Heart left ventricle (tissue), 16 donors: ENCODE results near the gene VSIG2. TPM values are rescaled to one million over a fixed set of nuclear protein-coding genes. Genes with fewer than 3 reads are reported as not detected.

ENCODE experiments used
- ATAC-seq, 4 donors: fragments of 200-7000 bp; cut with Tn5 transposase; one replicate each; pipeline ENCODE4 v1.9.1; 2020 to 2022; ENCODE audit warnings: moderate library complexity in 4 of 4, mild to moderate bottlenecking in 3 of 4, moderate number of reproducible peaks in 1 of 4
- DNase-seq, 5 donors: peaks; one replicate each; pipeline ENCODE4 v3.0.0-alpha.2; 2020
- H3K27ac ChIP-seq, 12 donors: fragments of 200-600 bp; sonication (generic) in 4 of 12; one replicate each; pipeline versions ENCODE4 v1.5.0 to v1.8.0; 2016 to 2022; ENCODE audit warnings: mild to moderate bottlenecking in 2 of 12
- H3K27me3 ChIP-seq, 9 donors: fragments of 200-600 bp; sonication (generic) in 2 of 9; one replicate each; pipeline versions ENCODE4 v1.5.1 to v1.8.0; 2016 to 2022; ENCODE audit warnings: mild to moderate bottlenecking in 3 of 9
- H3K36me3 ChIP-seq, 9 donors: fragments of 200-600 bp; sonication (generic) in 2 of 9; one replicate each; pipeline versions ENCODE4 v1.5.0 to v1.8.0; 2018 to 2022; ENCODE audit warnings: mild to moderate bottlenecking in 2 of 9
- H3K4me1 ChIP-seq, 12 donors: fragments of 200-600 bp; sonication (generic) in 4 of 12; one replicate each; pipeline versions ENCODE4 v1.5.0 to v1.8.0; 2016 to 2022; ENCODE audit warnings: mild to moderate bottlenecking in 3 of 12
- H3K4me3 ChIP-seq, 12 donors: fragments of 200-600 bp; sonication (generic) in 4 of 12; one replicate each; pipeline versions ENCODE4 v1.5.0 to v1.8.0; 2017 to 2022; ENCODE audit warnings: mild to moderate bottlenecking in 9 of 12, moderate library complexity in 4 of 12
- H3K9me3 ChIP-seq, 12 donors: fragments of 200-600 bp; sonication (generic) in 4 of 12; one replicate each; pipeline versions ENCODE4 v1.5.0 to v1.8.0; 2016 to 2022; ENCODE audit warnings: mild to moderate bottlenecking in 1 of 12
- POLR2A ChIP-seq, 2 donors: fragments of 450-650 bp; IDR thresholded peaks; one replicate each; pipeline ENCODE4 v1.6.1; 2017; ENCODE audit warnings: antibody characterized with exemption in 2 of 2, mild to moderate bottlenecking in 2 of 2, moderate library complexity in 2 of 2
- WGBS, 4 donors: extraction: QIAGEN DNeasy Blood & Tissue Kit in 2 of 4; methylation state at CpG; one replicate each; pipeline versions ENCODE4 v1.1.5 to v1.1.7; 2013 to 2018; 5-methylcytosine and 5-hydroxymethylcytosine counted together
- intact Hi-C, 10 donors: fragments of 100-400 bp; cut with DNase I; formaldehyde crosslinking; loops; one replicate each; pipeline versions ENCODE4 v1.11.1 to v1.14.2; 2022
- polyA plus RNA-seq, 2 donors: library from polyadenylated mRNA; stranded (reverse); fragments of 200-250 nt; gene quantifications; one replicate each; pipeline ENCODE4 v1.2.3, GENCODE V29; 2013
- total RNA-seq, 9 donors: library from RNA; depleted of rRNA in 2 of 9; stranded (reverse); fragments of >200 nt in 2 of 9; fragmentation: NEBNext Ultra II Directional in 3 of 9; extraction: Animal tissue kit (Norgen Biotek cat#: 25700) in 3 of 9; gene quantifications; one replicate each; pipeline versions ENCODE4 v1.1.0 to v1.2.4, GENCODE V29; 2016 to 2023
- TF ChIP-seq, protein P1 (sequence below), 12 donors: fragments of 200-600 bp; sonication (generic) in 4 of 12; IDR thresholded peaks; one replicate each; pipeline versions ENCODE4 v1.5.0 to v1.8.0; 2018 to 2022; ENCODE audit warnings: antibody characterized with exemption in 12 of 12, mild to moderate bottlenecking in 5 of 12
- donor health status: ischemic (EF 13 %, LVEDD 7.1; RV severe dilation, severe dysfunction).
- donor health status: healthy with polysubstance abuse.
- donor health status: DM: no; HTN: yes; CAD: no.
- donor health status: DM: no; HTN: no; CAD: no.
- donor health status: ischemic (EF 25% LVEDD 6.9; RV normal size, moderate dysfunction).
- donor health status: ischemic (EF 25% LVEDD 5.7; RV mildly dilated, moderate dysfunction).
- donor health status: healthy.
- donor health status: DM: yes; HTN: yes; CAD: no.
- donor health status: ischemic (EF 35%, LVEDD 5.7; RV mildly dilated, moderate dysfunction).
- donor health status: nonischemic (EF 11% LVEDD 7.7; RV severe dilation, severe dysfunction).
- donor health status: DM: yes; HTN: yes; CAD: no.
- donor health status: PGD.
- donor health status: ischemic (EF 29% LVEDD 5.4; RV normal size, mild dysfunction).
- donor health status: nonischemic (EF 23%, LVEDD 6.1; RV moderate dilation, normal function).

The VSIG2 gene
- total and polyA plus RNA-seq, 11 donors: 0.42 to 4.8 (median 1.3) TPM

DNA sequence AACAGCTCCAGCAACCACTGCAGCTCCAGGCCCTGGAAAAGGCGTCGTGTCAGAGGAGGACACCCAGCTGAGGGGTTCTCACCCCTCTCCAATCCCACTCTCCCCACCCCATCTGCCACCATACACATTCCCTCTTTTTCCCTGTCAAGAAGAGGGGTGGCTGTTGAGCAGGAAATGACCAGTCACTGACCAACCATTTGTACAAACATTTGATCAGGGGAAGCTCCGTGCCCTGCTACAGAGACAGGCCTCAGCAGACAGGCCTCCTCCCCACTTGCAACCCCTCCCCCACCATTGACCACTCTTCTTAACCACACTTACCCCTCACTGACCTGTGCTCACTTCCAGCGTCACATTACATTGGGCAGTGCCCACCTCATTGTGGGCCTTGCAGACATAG is 2.3 kb upstream of the VSIG2 start:
- no peak overlapping the region for H3K4me3 ChIP-seq
- intact Hi-C loops: no loop called here
- H3K9me3 ChIP-seq: no peaks in the 10 kb centered on the region
- peaks cover 0 to 70% (median 18%) of the 10 kb centered on the region in 9 donors for H3K36me3 ChIP-seq
- peak overlapping the region in 1 of 12 donors; percentile 27 for H3K27ac ChIP-seq
- no peak for DNase-seq
- peaks cover 8 to 48% (median 28%) of the 10 kb centered on the region in 9 donors for H3K27me3 ChIP-seq
- no peak for ATAC-seq
- peaks cover 0 to 94% (median 67%) of the 10 kb centered on the region in 12 donors for H3K4me1 ChIP-seq
- no peak for TF ChIP-seq POLR2A (IDR thresholded peaks at IDR 0.05)
- 65 to 80% (median 66%) methylated on average over 4 of the region's 4 CpGs for WGBS, 4 donors

DNA sequence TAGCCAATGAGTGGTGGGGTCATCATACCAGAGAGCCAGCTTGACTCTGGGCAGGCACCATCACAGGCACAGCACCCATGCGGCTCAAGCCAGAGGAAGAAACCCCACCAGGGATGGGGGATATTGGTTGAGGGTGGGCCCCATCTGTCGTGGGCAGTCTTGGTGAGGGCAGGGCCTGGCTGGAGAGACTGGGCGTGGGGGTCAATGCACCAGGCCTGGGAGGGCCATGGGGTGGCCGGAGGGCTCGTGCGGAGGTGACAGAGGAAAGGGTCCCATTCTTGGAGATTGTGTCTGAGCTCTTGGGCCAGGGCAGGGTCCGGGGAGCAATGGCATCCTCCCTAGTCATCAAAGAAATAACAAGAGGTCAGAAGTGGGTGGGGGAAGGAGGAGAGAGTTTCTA is 1.6 kb upstream of the VSIG2 start:
- TF ChIP-seq, protein P1, sequence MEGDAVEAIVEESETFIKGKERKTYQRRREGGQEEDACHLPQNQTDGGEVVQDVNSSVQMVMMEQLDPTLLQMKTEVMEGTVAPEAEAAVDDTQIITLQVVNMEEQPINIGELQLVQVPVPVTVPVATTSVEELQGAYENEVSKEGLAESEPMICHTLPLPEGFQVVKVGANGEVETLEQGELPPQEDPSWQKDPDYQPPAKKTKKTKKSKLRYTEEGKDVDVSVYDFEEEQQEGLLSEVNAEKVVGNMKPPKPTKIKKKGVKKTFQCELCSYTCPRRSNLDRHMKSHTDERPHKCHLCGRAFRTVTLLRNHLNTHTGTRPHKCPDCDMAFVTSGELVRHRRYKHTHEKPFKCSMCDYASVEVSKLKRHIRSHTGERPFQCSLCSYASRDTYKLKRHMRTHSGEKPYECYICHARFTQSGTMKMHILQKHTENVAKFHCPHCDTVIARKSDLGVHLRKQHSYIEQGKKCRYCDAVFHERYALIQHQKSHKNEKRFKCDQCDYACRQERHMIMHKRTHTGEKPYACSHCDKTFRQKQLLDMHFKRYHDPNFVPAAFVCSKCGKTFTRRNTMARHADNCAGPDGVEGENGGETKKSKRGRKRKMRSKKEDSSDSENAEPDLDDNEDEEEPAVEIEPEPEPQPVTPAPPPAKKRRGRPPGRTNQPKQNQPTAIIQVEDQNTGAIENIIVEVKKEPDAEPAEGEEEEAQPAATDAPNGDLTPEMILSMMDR (IDR thresholded peaks at IDR 0.05): no peak
- TF ChIP-seq POLR2A (IDR thresholded peaks at IDR 0.05): no peak
- intact Hi-C loops: no loop called here

DNA sequence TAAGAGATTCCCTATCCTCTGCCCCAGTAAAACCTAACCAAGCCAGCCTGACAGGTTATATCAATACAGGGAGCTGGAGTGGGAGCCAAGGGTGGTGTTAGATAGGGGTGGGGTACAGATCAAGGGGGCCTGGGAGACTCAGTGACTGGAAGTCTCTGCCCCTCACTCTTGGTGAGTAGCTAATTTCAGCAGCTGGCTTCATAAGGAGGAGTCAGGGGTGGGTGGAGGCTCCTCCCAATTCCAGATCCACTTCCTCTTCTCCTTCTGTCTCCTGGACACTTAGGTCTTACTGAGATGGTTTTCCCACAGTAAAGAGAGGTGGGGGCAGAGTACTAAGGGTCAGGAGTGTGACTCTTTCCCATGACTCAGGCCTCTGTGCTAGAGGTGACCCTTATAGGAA is 1.1 kb upstream of the VSIG2 start:
- peak in 1 of 4 donors; percentile 4 for ATAC-seq
- H3K27ac ChIP-seq: peak overlapping the region in 3 of 12 donors; percentile 13 to 42 (median 19)
- no peak overlapping the region for H3K4me3 ChIP-seq
- no peak for DNase-seq
- peaks cover 8 to 53% (median 26%) of the 10 kb centered on the region in 9 donors for H3K27me3 ChIP-seq
- H3K36me3 ChIP-seq: peaks cover 0 to 69% (median 18%) of the 10 kb centered on the region in 9 donors
- H3K9me3 ChIP-seq: no peaks in the 10 kb centered on the region
- TF ChIP-seq, protein P1 (IDR thresholded peaks at IDR 0.05): no peak
- TF ChIP-seq POLR2A (IDR thresholded peaks at IDR 0.05): no peak
- intact Hi-C loops: no loop called here
- peaks cover 0 to 95% (median 67%) of the 10 kb centered on the region in 12 donors for H3K4me1 ChIP-seq

More for the DNA sequence above, 1.6 kb upstream of the VSIG2 start:
- 78 to 95% (median 82%) methylated on average over 6 to 7 of the region's 7 CpGs for WGBS, 4 donors
- ATAC-seq (no peak), DNase-seq (no peak)
- peaks cover 8 to 49% (median 27%) of the 10 kb centered on the region in 9 donors for H3K27me3 ChIP-seq
- peaks cover 0 to 95% (median 69%) of the 10 kb centered on the region in 12 donors for H3K4me1 ChIP-seq
- no peaks in the 10 kb centered on the region for H3K9me3 ChIP-seq
- H3K4me3 ChIP-seq: no peak overlapping the region
- H3K36me3 ChIP-seq: peaks cover 0 to 70% (median 18%) of the 10 kb centered on the region in 9 donors
- H3K27ac ChIP-seq: peak overlapping the region in 3 of 12 donors; percentile 10 to 42 (median 19)

DNA sequence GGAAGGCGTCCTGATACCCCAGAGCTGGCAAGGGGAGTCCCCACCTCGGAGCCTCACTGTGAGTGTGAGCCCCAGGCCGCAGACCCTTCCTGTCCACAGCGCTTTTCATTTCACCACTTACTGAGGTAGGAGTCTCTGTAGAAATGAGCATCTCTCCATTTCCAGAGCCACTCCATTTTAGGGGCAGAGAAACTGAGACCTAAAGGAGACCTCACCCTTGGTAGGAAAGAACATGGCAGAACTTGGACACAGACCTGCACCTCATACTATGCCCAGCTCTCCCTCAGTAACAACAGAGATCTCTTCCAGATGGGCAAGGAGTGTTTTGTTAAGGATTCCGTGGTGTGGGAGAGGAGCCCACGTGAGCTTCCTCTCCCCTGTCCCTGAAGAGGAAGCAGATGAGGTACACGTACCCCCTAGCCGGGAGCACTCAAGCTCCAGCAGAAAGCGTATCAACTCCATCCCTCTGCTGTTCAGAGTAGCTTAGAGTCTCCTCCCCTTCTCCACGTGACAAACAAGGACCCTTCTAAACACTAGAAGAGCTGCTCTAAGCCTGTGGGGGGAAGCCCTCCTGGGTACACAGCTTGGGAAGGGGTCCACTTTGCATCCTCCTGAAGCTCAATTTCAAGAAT is 532 bp upstream of the VSIG2 start:
- no peaks in the 10 kb centered on the region for H3K9me3 ChIP-seq
- intact Hi-C loops: no loop called here
- DNase-seq (no peak), ATAC-seq (no peak)
- H3K27ac ChIP-seq: peak overlapping the region in 3 of 12 donors; percentile 13 to 42 (median 19)
- peaks cover 0 to 95% (median 65%) of the 10 kb centered on the region in 12 donors for H3K4me1 ChIP-seq
- peaks cover 0 to 63% (median 18%) of the 10 kb centered on the region in 9 donors for H3K36me3 ChIP-seq
- peak overlapping the region in 1 of 12 donors; percentile 19 for H3K4me3 ChIP-seq
- 33 to 50% (median 43%) methylated on average over 10 of the region's 10 CpGs for WGBS, 4 donors
- TF ChIP-seq, protein P1 (IDR thresholded peaks at IDR 0.05): no peak
- no peak for TF ChIP-seq POLR2A (IDR thresholded peaks at IDR 0.05)
- H3K27me3 ChIP-seq: peaks cover 8 to 52% (median 24%) of the 10 kb centered on the region in 9 donors
